ENCODE data around the gene OSBPL9. TPM values are rescaled to one million over a fixed set of nuclear protein-coding genes. Genes with fewer than 3 reads are reported as not detected.

OSBPL9 gene
- total and polyA plus RNA-seq, 10 of the 15 experiments (the other 5 are each of a cell fraction or from before 2014, with no cell fraction given), result 25.9 to 156 (median 108) TPM

- no TSS peak for BruUV-seq (replicated peaks)
- CTCF ChIA-PET, result interaction anchor here (0.6 to 1.4 kb wide), 3 partner anchors 25 to 430 kb away, joined by 3 to 4 read pairs (median 3); no protein-coding TSS in a partner anchor
- FAIRE-seq, result no peak
These were observed 132.3 kb downstream of the OSBPL9 start for GRCh38 chr1:51749151-51749550.

More at GRCh38 chr1:51749151-51749550, 132.3 kb downstream of the OSBPL9 start:
- ChIA-PET POLR2A (interaction anchor here (1.1 kb wide), 1 partner anchor 11 kb away, joined by 3 read pairs; no protein-coding TSS in a partner anchor), RAD21 (ENCODE audit: unreplicated experiment) (no interaction called here), SMC1A (ENCODE audit: uncharacterized antibody, unreplicated experiment) (interaction anchor here (1.0 to 1.2 kb wide), 2 partner anchors 17 to 18 kb away, joined by 3 to 4 read pairs; no protein-coding TSS in a partner anchor)
- no peak for DNase-seq (ENCODE audit: low read depth, low spot score)
- Histone ChIP-seq H3K4me1 (ENCODE audit: control insufficient read depth, insufficient read depth, low read length) (peaks cover 8% of the 10 kb centered on the region), H3K9me3 (replicated peaks; ENCODE audit: control insufficient read depth, insufficient read depth, low read length) (peaks cover 6% of the 10 kb centered on the region; the same call in 2 of the 3 replicates), H3K36me3 (ENCODE audit: control insufficient read depth in 2 of 2, insufficient read depth in 2 of 2, low read length in 1 of 2) (peaks cover 2 to 18% of the 10 kb centered on the region in 2 experiments; a peak in 3 of 4 replicates), H3K27ac (ENCODE audit: control insufficient read depth, insufficient read depth) (no peak overlapping the region), H2AFZ (ENCODE audit: control insufficient read depth, low read depth, low read length) (no peak overlapping the region), H3K9ac (ENCODE audit: control insufficient read depth, insufficient read depth, low read length) (no peak overlapping the region), H3K27me3 (replicated peaks in 1 of 2; ENCODE audit: control insufficient read depth in 2 of 2, insufficient read depth in 2 of 2, low read length in 1 of 2) (no peaks in the 10 kb centered on the region), H3K4me2 (ENCODE audit: control insufficient read depth, insufficient read depth) (no peak overlapping the region), H4K20me1 (ENCODE audit: control insufficient read depth, insufficient read depth) (no peaks in the 10 kb centered on the region), H3K79me2 (ENCODE audit: control insufficient read depth, insufficient read depth, low read length) (peaks cover 9% of the 10 kb centered on the region), H3K4me3 (no peak overlapping the region)
- intact Hi-C loops (cut with micrococcal nuclease; ENCODE audit: unreplicated experiment), result no loop called here
- no peak for ATAC-seq
- 97% methylated on average over 3 of the region's 3 CpGs for WGBS (ENCODE audit: insufficient coverage, insufficient replicate concordance, low lambda C conversion rate, missing lambda C conversion rate)
- in situ Hi-C loops (cut with MboI), result no loop called here
- no peak for TF ChIP-seq CEBPB (IDR thresholded peaks at IDR 0.05; ENCODE audit: borderline replicate concordance in 1 of 2, low read depth in 2 of 2, low read length in 2 of 2)
- no peak for TF ChIP-seq SREBF1 (IDR thresholded peaks at IDR 0.05; ENCODE audit: low read length)
- no peak for TF ChIP-seq MTA3 (IDR thresholded peaks at IDR 0.05; ENCODE audit: borderline replicate concordance, low read length)
- no peak for TF ChIP-seq HCFC1 (IDR thresholded peaks at IDR 0.05; ENCODE audit: low read length)
- TF ChIP-seq IRF4 (IDR thresholded peaks at IDR 0.05; ENCODE audit: low read depth, low read length), result no peak
- TF ChIP-seq ATF3 (IDR thresholded peaks at IDR 0.05; ENCODE audit: borderline replicate concordance, extremely low read depth, low read depth, low read length), result no peak
- no peak for TF ChIP-seq RELA (IDR thresholded peaks at IDR 0.05; ENCODE audit: borderline replicate concordance, partially characterized antibody)
- no peak for TF ChIP-seq NKRF (conservative IDR thresholded peaks at IDR 0.05)
- TF ChIP-seq GABPA (IDR thresholded peaks at IDR 0.05; ENCODE audit: low read depth), result no peak
- no peak for TF ChIP-seq E4F1 (IDR thresholded peaks at IDR 0.05; ENCODE audit: borderline replicate concordance, partially characterized antibody)
- no peak for TF ChIP-seq EZH2 (IDR thresholded peaks at IDR 0.05; ENCODE audit: borderline replicate concordance, control insufficient read depth, low read depth, low read length)
- no peak for TF ChIP-seq IRF5 (IDR thresholded peaks at IDR 0.05; ENCODE audit: borderline replicate concordance)
- TF ChIP-seq HSF1 (IDR thresholded peaks at IDR 0.05; ENCODE audit: low read depth, low read length), result no peak
- no peak for TF ChIP-seq NRF1 (conservative IDR thresholded peaks at IDR 0.05; ENCODE audit: low read depth, low read length)
